ENCODE data around the gene GLS2.

DNA sequence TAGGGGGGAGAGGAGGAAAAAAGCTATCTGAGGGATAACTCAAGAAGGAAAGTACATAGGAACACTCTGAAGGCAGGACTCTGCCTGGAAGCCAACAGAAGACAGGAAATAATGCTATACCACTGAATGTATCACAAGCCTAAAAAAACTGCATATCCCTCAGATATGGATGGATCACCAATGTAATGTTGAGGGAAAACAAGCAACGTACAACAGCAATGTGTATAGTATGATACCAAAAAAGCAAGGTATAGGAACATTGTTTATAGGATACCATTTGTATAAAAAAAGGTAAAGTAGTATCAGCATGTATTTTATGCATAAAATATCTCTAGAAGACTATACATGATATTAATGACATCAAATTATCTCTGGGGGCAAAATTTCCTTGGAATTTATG lies 3.4 kb downstream of the GLS2 start:
- TF ChIP-seq ZSCAN29 (IDR thresholded peaks at IDR 0.05) (no peak), POLR2AphosphoS5 (IDR thresholded peaks at IDR 0.05; ENCODE audit: low read length) (no peak)

Data from GM12878 (cell line).